Neural cell (in vitro differentiated cells): ENCODE data around the gene AFG1L.

ENCODE experiments used
- CTCF ChIP-seq: fragments of 450-650 bp; IDR thresholded peaks from 2 replicates; pipeline ENCODE4 v1.5.1; 2014; ENCODE audit warnings: antibody characterized with exemption, mild to moderate bottlenecking, moderate library complexity; ENCODE audit not compliant: poor library complexity, severe bottlenecking
- POLR2AphosphoS5 ChIP-seq: IDR thresholded peaks from 2 replicates; pipeline ENCODE4 v1.6.1; 2012

DNA sequence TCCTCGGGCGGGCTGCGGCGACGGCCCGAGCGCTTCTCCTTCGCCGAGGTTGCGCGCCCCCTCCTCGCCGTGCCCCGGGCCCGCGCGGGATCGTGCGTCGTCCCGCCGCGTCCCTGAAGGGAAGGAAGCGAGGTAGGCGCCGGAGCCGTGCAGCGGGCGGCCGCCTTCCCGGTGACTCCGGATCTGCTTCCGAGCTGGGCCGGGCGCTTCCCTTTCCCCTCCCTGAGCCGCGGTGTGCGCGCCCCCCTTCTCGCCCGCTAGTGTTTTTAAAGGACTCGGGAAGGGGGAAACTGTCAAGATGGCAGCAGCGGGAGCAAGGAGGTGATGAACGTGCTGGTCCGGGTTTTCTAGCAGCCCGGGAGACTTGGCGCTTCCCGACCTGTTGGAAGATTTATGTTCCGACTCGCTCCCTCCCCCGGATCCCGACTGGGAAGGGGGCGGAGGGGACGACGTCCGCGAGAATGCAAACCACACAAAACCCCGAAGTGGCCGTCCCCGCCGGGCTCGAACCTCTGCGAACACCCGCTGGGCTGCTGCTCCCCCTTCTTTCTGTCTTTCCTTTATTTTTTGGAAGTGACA lies 265.1 kb downstream of the AFG1L start:
- TF ChIP-seq CTCF (no peak), POLR2AphosphoS5 (peak; percentile 58)
